Esophagus muscularis mucosa (tissue), 4 donors: ENCODE data around the gene HBZ.

Experiments used
- CTCF ChIP-seq, 3 experiments: fragments of 200-600 bp in 2 of 3; fragments of 450-650 bp in 1 of 3; sonication (generic) in 2 of 3; IDR thresholded peaks; one replicate each; pipeline ENCODE4 v1.5.1; 2017 to 2019; ENCODE audit warnings: antibody characterized with exemption in 3 of 3, mild to moderate bottlenecking in 2 of 3, moderate library complexity in 1 of 3
- EP300 ChIP-seq: sonication (generic); formaldehyde crosslinking; IDR thresholded peaks from one replicate; pipeline ENCODE4 v1.6.1; 2017; ENCODE audit warnings: antibody characterized with exemption
- POLR2AphosphoS5 ChIP-seq, 2 donors: sonication (generic); formaldehyde crosslinking; IDR thresholded peaks; one replicate each; pipeline ENCODE4 v1.6.1; 2017; ENCODE audit warnings: antibody characterized with exemption in 2 of 2

GRCh38 chr16:133716-134115 lies 18.7 kb upstream of the HBZ start:
- TF ChIP-seq CTCF (IDR thresholded peaks at IDR 0.05) (no peak), POLR2AphosphoS5 (IDR thresholded peaks at IDR 0.05) (no peak), EP300 (no peak)
